ENCODE data around the gene UBXN4.
"Not testable (repeated sequence)": the region's sequence is repeated elsewhere in the genome, so short reads cannot be mapped to it uniquely, and the experiment has no call there.

UBXN4 gene

GRCh38 chr2:135768863-135769262 lies 27.2 kb downstream of the UBXN4 start:
- no peak for DNase-seq

- no peak for DNase-seq
These were observed 31.7 kb downstream of the UBXN4 start for GRCh38 chr2:135773319-135773718.

- DNase-seq: no peak
These were observed 32.3 kb downstream of the UBXN4 start for GRCh38 chr2:135773917-135774316.

GRCh38 chr2:135775420-135775819 lies 33.8 kb downstream of the UBXN4 start:
- DNase-seq: no peak

GRCh38 chr2:135776367-135776766 lies 34.7 kb downstream of the UBXN4 start:
- DNase-seq: no peak

- DNase-seq: no peak
These were observed 40.6 kb downstream of the UBXN4 start for GRCh38 chr2:135782231-135782630.

- no peak for DNase-seq
These were observed 41.8 kb downstream of the UBXN4 start for GRCh38 chr2:135783439-135783838.

GRCh38 chr2:135785032-135785431 lies 43.4 kb downstream of the UBXN4 start:
- no peak for DNase-seq

GRCh38 chr2:135786823-135787222 lies 45.2 kb downstream of the UBXN4 start:
- no peak for DNase-seq

- DNase-seq: no peak
These were observed 48.8 kb downstream of the UBXN4 start for GRCh38 chr2:135790423-135790822.

- DNase-seq: no peak
These were observed 49.9 kb downstream of the UBXN4 start for GRCh38 chr2:135791418-135792190.

- no peak for DNase-seq
These were observed 50.9 kb downstream of the UBXN4 start for GRCh38 chr2:135792401-135793150.

GRCh38 chr2:135795641-135796040 lies 54.0 kb downstream of the UBXN4 start:
- DNase-seq: not testable (repeated sequence)

GRCh38 chr2:135796606-135797005 lies 55.0 kb downstream of the UBXN4 start:
- DNase-seq: no peak

GRCh38 chr2:135797497-135798274 lies 56.0 kb downstream of the UBXN4 start:
- peak; percentile 30 to 63 (median 42) for DNase-seq

GRCh38 chr2:135798275-135798705 lies 56.6 kb downstream of the UBXN4 start:
- DNase-seq: no peak

- no peak for DNase-seq
These were observed 57.1 kb downstream of the UBXN4 start for GRCh38 chr2:135798762-135799161.

- no peak for DNase-seq
These were observed 58.1 kb downstream of the UBXN4 start for GRCh38 chr2:135799738-135800137.

GRCh38 chr2:135800513-135801460 lies 59.1 kb downstream of the UBXN4 start:
- DNase-seq: no peak

GRCh38 chr2:135802350-135802749 lies 60.7 kb downstream of the UBXN4 start:
- DNase-seq: no peak

GRCh38 chr2:135803278-135803677 lies 61.6 kb downstream of the UBXN4 start:
- no peak for DNase-seq

- not testable (repeated sequence) for DNase-seq
These were observed 66.2 kb downstream of the UBXN4 start for GRCh38 chr2:135807874-135808273.
